H9 (cell line): Measurements from ENCODE around the gene DBNDD1. TPM values are rescaled to one million over a fixed set of nuclear protein-coding genes. Genes with fewer than 3 reads are reported as not detected.

Source experiments
- DNase-seq: peaks from one replicate; pipeline ENCODE4 v3.0.0-alpha.2; 2017
- H2AFZ ChIP-seq: one replicate; pipeline ENCODE4 v1.6.1; 2013; ENCODE audit warnings: mild to moderate bottlenecking, low read length, control low read depth, moderate library complexity
- H2AK5ac ChIP-seq: 2 replicates; pipeline ENCODE4 v1.6.1; 2013; ENCODE audit warnings: low read length, control low read depth, mixed read lengths; ENCODE audit not compliant: insufficient read length
- H2BK120ac ChIP-seq: one replicate; pipeline ENCODE4 v1.6.1; 2013; ENCODE audit warnings: low read depth, mild to moderate bottlenecking, low read length, control low read depth, inconsistent platforms; ENCODE audit not compliant: poor library complexity, severe bottlenecking
- H2BK12ac ChIP-seq: 2 replicates; pipeline ENCODE4 v1.6.1; 2013; ENCODE audit warnings: low read length, control low read depth, mixed read lengths, low read depth; ENCODE audit not compliant: insufficient read length
- H2BK15ac ChIP-seq: 2 replicates; pipeline ENCODE4 v1.6.1; 2013; ENCODE audit warnings: low read depth, low read length, control low read depth
- H2BK20ac ChIP-seq: one replicate; pipeline ENCODE4 v1.6.1; 2013; ENCODE audit warnings: low read depth, mild to moderate bottlenecking, low read length, control low read depth, inconsistent platforms; ENCODE audit not compliant: poor library complexity, severe bottlenecking
- H2BK5ac ChIP-seq: 2 replicates; pipeline ENCODE4 v1.6.1; 2013; ENCODE audit warnings: low read length, control low read depth, mixed read lengths; ENCODE audit not compliant: insufficient read length
- H3K14ac ChIP-seq: 2 replicates; pipeline ENCODE4 v1.6.1; 2013; ENCODE audit warnings: low read length, control low read depth; ENCODE audit not compliant: insufficient read depth
- H3K18ac ChIP-seq: 2 replicates; pipeline ENCODE4 v1.6.1; 2013; ENCODE audit warnings: low read depth, mild to moderate bottlenecking, mixed read lengths, low read length, control low read depth; ENCODE audit not compliant: insufficient read length
- H3K23ac ChIP-seq: 2 replicates; pipeline ENCODE4 v1.6.1; 2013; ENCODE audit warnings: low read length, control low read depth, mixed read lengths, low read depth; ENCODE audit not compliant: insufficient read length
- H3K23me2 ChIP-seq: 2 replicates; pipeline ENCODE4 v1.6.1; 2013; ENCODE audit warnings: low read depth, mild to moderate bottlenecking, mixed read lengths, low read length, control low read depth; ENCODE audit not compliant: insufficient read length, poor library complexity, severe bottlenecking
- H3K27ac ChIP-seq: 2 replicates; pipeline ENCODE4 v1.5.1; 2013; ENCODE audit warnings: low read length, control low read depth, mixed read lengths, low read depth; ENCODE audit not compliant: insufficient read length
- H3K27me3 ChIP-seq: 2 replicates; pipeline ENCODE4 v1.6.1; 2013; ENCODE audit warnings: low read length, control low read depth, inconsistent platforms; ENCODE audit not compliant: insufficient read depth
- H3K4ac ChIP-seq: 2 replicates; pipeline ENCODE4 v1.6.1; 2013; ENCODE audit warnings: low read depth, mild to moderate bottlenecking, control low read depth, inconsistent platforms, low read length, moderate library complexity
- H3K4me1 ChIP-seq: 2 replicates; pipeline ENCODE4 v1.6.1; 2013; ENCODE audit warnings: low read length, control low read depth, inconsistent platforms; ENCODE audit not compliant: insufficient read depth
- H3K4me2 ChIP-seq: 2 replicates; pipeline ENCODE4 v1.6.1; 2013; ENCODE audit warnings: low read length, control low read depth, mixed read lengths; ENCODE audit not compliant: insufficient read length, insufficient read depth
- H3K56ac ChIP-seq: 2 replicates; pipeline ENCODE4 v1.6.1; 2013; ENCODE audit warnings: low read depth, mild to moderate bottlenecking, mixed read lengths, low read length, control low read depth; ENCODE audit not compliant: insufficient read length
- H3K79me1 ChIP-seq: 2 replicates; pipeline ENCODE4 v1.6.1; 2013; ENCODE audit warnings: low read depth, mild to moderate bottlenecking, moderate library complexity, low read length, control low read depth, inconsistent platforms; ENCODE audit not compliant: insufficient read depth, poor library complexity, severe bottlenecking
- H3K79me2 ChIP-seq: 2 replicates; pipeline ENCODE4 v1.6.1; 2013; ENCODE audit warnings: low read length, control low read depth, inconsistent platforms; ENCODE audit not compliant: insufficient read depth
- H3K9ac ChIP-seq: 2 replicates; pipeline ENCODE4 v1.6.1; 2013; ENCODE audit warnings: low read length, control low read depth, mixed read lengths; ENCODE audit not compliant: insufficient read length; ENCODE audit errors: extremely low read depth
- H3K9me3 ChIP-seq: one replicate; pipeline ENCODE4 v1.6.1; 2013; ENCODE audit warnings: low read depth, low read length, inconsistent platforms; ENCODE audit not compliant: control insufficient read depth
- H3T11ph ChIP-seq: one replicate; pipeline ENCODE4 v1.6.1; 2013; ENCODE audit warnings: mild to moderate bottlenecking, low read length, control low read depth, inconsistent platforms
- H4K20me1 ChIP-seq: one replicate; pipeline ENCODE4 v1.6.1; 2013; ENCODE audit not compliant: control insufficient read depth, insufficient read length, insufficient read depth
- H4K5ac ChIP-seq: 2 replicates; pipeline ENCODE4 v1.6.1; 2013; ENCODE audit warnings: low read depth, mild to moderate bottlenecking, mixed read lengths, low read length, control low read depth; ENCODE audit not compliant: insufficient read length
- H4K8ac ChIP-seq: replicated peaks from 2 replicates; pipeline ENCODE4 v1.6.1; 2013; ENCODE audit warnings: low read length, control low read depth, mixed read lengths, low read depth; ENCODE audit not compliant: insufficient read length
- H4K91ac ChIP-seq: 2 replicates; pipeline ENCODE4 v1.6.1; 2013; ENCODE audit warnings: low read depth, mild to moderate bottlenecking, moderate library complexity, mixed read lengths, low read length, control low read depth; ENCODE audit not compliant: insufficient read length
- H3K27ac Mint-ChIP-seq, 3 experiments: 2 replicates in 2 of 3; 3 replicates in 1 of 3; pipeline ENCODE4 v1.8.0; 2020 to 2021; ENCODE audit warnings: mixed read lengths in 3 of 3, mild to moderate bottlenecking in 1 of 3, moderate library complexity in 1 of 3
- H3K27me3 Mint-ChIP-seq: 2 replicates; pipeline ENCODE4 v1.8.0; 2021; ENCODE audit warnings: low read depth, mild to moderate bottlenecking, moderate library complexity, mixed read lengths
- H3K36me3 Mint-ChIP-seq, 3 experiments: 2 replicates in 2 of 3; 3 replicates in 1 of 3; pipeline ENCODE4 v1.8.0; 2020 to 2021; ENCODE audit warnings: low read depth in 3 of 3, mixed read lengths in 3 of 3; ENCODE audit not compliant: insufficient read depth in 1 of 3
- H3K4me1 Mint-ChIP-seq, 2 experiments: 2 replicates each; pipeline ENCODE4 v1.8.0; 2020; ENCODE audit warnings: mixed read lengths in 2 of 2
- H3K4me3 Mint-ChIP-seq, 2 experiments: 2 replicates in 1 of 2; 3 replicates in 1 of 2; pipeline ENCODE4 v1.8.0; 2020 to 2021; ENCODE audit warnings: mild to moderate bottlenecking in 2 of 2, mixed read lengths in 2 of 2, moderate library complexity in 1 of 2
- H3K9me3 Mint-ChIP-seq, 2 experiments: 2 replicates in 1 of 2; 3 replicates in 1 of 2; pipeline ENCODE4 v1.8.0; 2020; ENCODE audit warnings: mild to moderate bottlenecking in 2 of 2, mixed read lengths in 2 of 2, moderate library complexity in 1 of 2
- CTCF ChIP-seq: fragments of 200-600 bp; sonication (generic); conservative IDR thresholded peaks from 3 replicates; pipeline ENCODE4 v1.8.0; 2021; ENCODE audit warnings: antibody characterized with exemption, mild to moderate bottlenecking
- WGBS: extraction: QIAGEN DNeasy Blood & Tissue Kit; methylation state at CpG from one replicate; pipeline ENCODE4 v1.1.7; 2013; ENCODE audit warnings: missing lambda C conversion rate, low lambda C conversion rate, mixed read lengths; ENCODE audit not compliant: insufficient read length; ENCODE audit errors: extremely low coverage; 5-methylcytosine and 5-hydroxymethylcytosine counted together
- total RNA-seq: library from RNA; stranded (reverse); gene quantifications from 2 replicates; pipeline ENCODE4 v1.2.1, GENCODE V29; 2021

The DBNDD1 gene
- total RNA-seq, 1 experiment from 2014 or later = 87.3 TPM

- Histone ChIP-seq H4K20me1 (no peaks in the 10 kb centered on the region), H3K4me2 (no peak overlapping the region), H2BK12ac (no peak overlapping the region), H3K27me3 (no peaks in the 10 kb centered on the region), H3K4ac (no peak overlapping the region), H2AK5ac (no peak overlapping the region), H2BK15ac (no peak overlapping the region), H4K91ac (no peak overlapping the region), H2AFZ (no peak overlapping the region), H3K18ac (no peak overlapping the region), H2BK5ac (no peak overlapping the region), H4K5ac (no peak overlapping the region), H3K56ac (no peak overlapping the region), H2BK20ac (no peak overlapping the region), H3K23ac (no peak overlapping the region), H3K14ac (no peak overlapping the region), H3K79me1 (no peaks in the 10 kb centered on the region), H2BK120ac (no peak overlapping the region), H3T11ph (no peak overlapping the region), H3K23me2 (peaks cover 8% of the 10 kb centered on the region), H3K9me3 (no peaks in the 10 kb centered on the region), H3K9ac (no peak overlapping the region), H3K27ac (no peak overlapping the region), H3K79me2 (no peaks in the 10 kb centered on the region), H4K8ac (no peak overlapping the region), H3K4me1 (no peaks in the 10 kb centered on the region)
- WGBS = no CpG with 5 or more reads among the region's 19 CpGs
- H3K36me3 Mint-ChIP-seq = peaks cover 0 to 43% (median 40%) of the 10 kb centered on the region in 3 experiments; a peak in 5 of 7 replicates
- no peak overlapping the region for H3K4me3 Mint-ChIP-seq
- no peak for DNase-seq
- no peaks in the 10 kb centered on the region for H3K9me3 Mint-ChIP-seq
- no peak overlapping the region for H3K27ac Mint-ChIP-seq
- no peaks in the 10 kb centered on the region; the same call in 1 of the 2 replicates for H3K27me3 Mint-ChIP-seq
- no peak for TF ChIP-seq CTCF
- H3K4me1 Mint-ChIP-seq = peaks cover 4 to 5% of the 10 kb centered on the region in 2 experiments
Measured at GRCh38 chr16:90042946-90043514, 23.8 kb upstream of the DBNDD1 start.
